HUES6 (cell line): ENCODE data around the gene CRTC1.

Experiments used
- H3K27ac ChIP-seq: 2 replicates; pipeline ENCODE4 v1.7.0; 2013; ENCODE audit warnings: low read depth, mild to moderate bottlenecking, low read length, inconsistent platforms
- H3K27me3 ChIP-seq: 2 replicates; pipeline ENCODE4 v1.6.1; 2013; ENCODE audit warnings: low read length; ENCODE audit not compliant: control insufficient read depth, insufficient read depth
- H3K36me3 ChIP-seq: 2 replicates; pipeline ENCODE4 v1.6.1; 2013; ENCODE audit warnings: low read length; ENCODE audit not compliant: control insufficient read depth, insufficient read depth
- H3K4me1 ChIP-seq: 2 replicates; pipeline ENCODE4 v1.6.1; 2013; ENCODE audit warnings: low read length; ENCODE audit not compliant: control insufficient read depth, insufficient read depth
- H3K4me3 ChIP-seq: 2 replicates; pipeline ENCODE4 v1.5.1; 2013; ENCODE audit warnings: low read depth, low read length
- H3K9ac ChIP-seq: one replicate; pipeline ENCODE4 v1.6.1; 2013; ENCODE audit warnings: mild to moderate bottlenecking, low read length
- H3K9me3 ChIP-seq: 2 replicates; pipeline ENCODE4 v1.6.1; 2013; ENCODE audit warnings: low read depth, low read length; ENCODE audit not compliant: control insufficient read depth, insufficient read depth

The CRTC1 gene

GRCh38 chr19:18768046-18768771 is 84.7 kb downstream of the CRTC1 start:
- Histone ChIP-seq H3K4me3 (no peak overlapping the region), H3K9ac (no peak overlapping the region), H3K9me3 (no peaks in the 10 kb centered on the region), H3K27ac (no peak overlapping the region), H3K36me3 (no peaks in the 10 kb centered on the region), H3K4me1 (peaks cover 5% of the 10 kb centered on the region; the same call in 1 of the 2 replicates), H3K27me3 (peaks cover 77% of the 10 kb centered on the region)

- Histone ChIP-seq H3K9ac (no peak overlapping the region), H3K27ac (no peak overlapping the region), H3K36me3 (no peaks in the 10 kb centered on the region), H3K27me3 (peaks cover 78% of the 10 kb centered on the region), H3K4me1 (peaks cover 5% of the 10 kb centered on the region; the same call in 1 of the 2 replicates), H3K9me3 (no peaks in the 10 kb centered on the region), H3K4me3 (no peak overlapping the region)
These were observed 85.8 kb downstream of the CRTC1 start for GRCh38 chr19:18768997-18769891.

- Histone ChIP-seq H3K36me3 (no peaks in the 10 kb centered on the region), H3K27ac (no peak overlapping the region), H3K9me3 (no peaks in the 10 kb centered on the region), H3K4me1 (peaks cover 5% of the 10 kb centered on the region; the same call in 1 of the 2 replicates), H3K4me3 (no peak overlapping the region), H3K27me3 (peaks cover 79% of the 10 kb centered on the region), H3K9ac (no peak overlapping the region)
These were observed 86.6 kb downstream of the CRTC1 start for GRCh38 chr19:18769989-18770528.

DNA sequence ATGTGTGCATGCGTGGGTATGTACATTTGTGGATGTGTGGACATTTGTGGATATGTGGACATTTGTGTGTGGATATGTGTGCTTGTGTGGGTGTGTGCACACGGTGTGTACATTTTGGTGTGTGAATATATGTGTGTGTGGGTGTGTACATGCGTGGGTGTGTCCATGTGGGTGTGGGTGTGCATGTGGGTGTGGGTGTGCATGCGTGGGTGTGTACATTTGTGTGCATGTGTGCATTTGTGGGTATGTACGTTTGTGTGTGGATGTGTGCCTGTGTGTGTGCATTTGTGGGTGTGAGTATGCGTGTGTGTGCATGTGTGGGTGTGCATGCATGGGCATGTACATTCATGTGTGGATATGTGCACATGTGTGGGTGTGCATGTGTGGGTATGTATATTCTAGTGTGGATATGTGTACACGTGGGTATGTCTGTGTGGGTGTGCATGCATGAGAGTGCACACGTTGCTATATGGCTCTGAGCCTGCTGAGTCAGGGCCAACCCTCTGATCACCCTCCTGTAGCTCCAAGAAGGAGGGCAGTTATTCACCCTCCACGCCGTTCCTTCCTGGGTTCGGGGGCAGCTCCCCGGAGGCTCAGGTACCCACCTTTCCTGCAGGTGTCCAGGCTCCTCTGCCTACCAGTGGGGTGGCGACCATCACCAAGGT is 87.3 kb downstream of the CRTC1 start:
- Histone ChIP-seq H3K36me3 (no peaks in the 10 kb centered on the region), H3K27me3 (peaks cover 82% of the 10 kb centered on the region), H3K9ac (no peak overlapping the region), H3K9me3 (no peaks in the 10 kb centered on the region), H3K27ac (no peak overlapping the region), H3K4me3 (no peak overlapping the region), H3K4me1 (peaks cover 5% of the 10 kb centered on the region; the same call in 1 of the 2 replicates)

DNA sequence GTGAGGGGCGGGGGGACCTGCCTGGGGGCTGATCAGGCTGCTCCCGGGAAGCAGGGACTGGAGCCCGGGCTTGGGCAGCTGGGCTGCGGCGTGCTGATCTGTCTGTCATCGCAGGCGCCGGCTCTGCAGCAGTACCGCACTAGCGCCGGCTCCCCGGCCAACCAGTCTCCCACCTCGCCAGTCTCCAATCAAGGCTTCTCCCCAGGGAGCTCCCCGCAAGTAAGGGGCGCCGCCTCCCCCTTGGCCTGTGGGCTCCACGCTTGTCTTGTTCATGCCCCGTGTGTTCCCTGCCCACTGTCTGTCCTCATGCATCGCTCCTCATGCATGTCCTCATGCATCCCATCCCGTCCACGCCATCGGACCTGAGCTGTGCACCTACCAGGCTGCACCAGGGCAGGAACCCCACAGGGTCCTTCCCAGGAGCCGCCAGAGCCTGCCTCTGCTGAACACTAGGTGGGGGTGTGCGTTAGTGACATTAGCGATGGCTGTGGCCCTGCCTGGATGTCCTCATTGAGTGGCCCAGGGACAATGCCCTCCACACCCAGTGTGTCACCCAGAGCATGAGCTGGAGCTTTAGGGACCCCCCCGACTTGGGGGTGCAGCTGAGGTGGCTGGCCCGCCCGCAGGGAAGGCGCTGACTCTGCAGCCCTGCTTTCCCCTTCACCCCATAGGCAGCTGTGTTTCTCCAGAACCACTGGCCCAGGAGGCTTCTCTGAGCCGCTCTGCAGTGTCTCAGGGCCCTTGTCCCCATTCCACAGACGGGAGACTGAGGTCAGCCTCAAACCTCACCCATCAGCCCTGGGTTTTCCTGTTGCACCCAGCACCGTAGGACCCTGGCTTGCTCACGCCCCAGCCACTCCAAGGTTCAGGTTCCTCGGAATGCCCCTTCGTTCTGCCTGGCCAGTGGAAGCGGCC is 88.1 kb downstream of the CRTC1 start:
- Histone ChIP-seq H3K4me1 (peaks cover 5% of the 10 kb centered on the region; the same call in 1 of the 2 replicates), H3K27me3 (peaks cover 90% of the 10 kb centered on the region), H3K36me3 (no peaks in the 10 kb centered on the region)

DNA sequence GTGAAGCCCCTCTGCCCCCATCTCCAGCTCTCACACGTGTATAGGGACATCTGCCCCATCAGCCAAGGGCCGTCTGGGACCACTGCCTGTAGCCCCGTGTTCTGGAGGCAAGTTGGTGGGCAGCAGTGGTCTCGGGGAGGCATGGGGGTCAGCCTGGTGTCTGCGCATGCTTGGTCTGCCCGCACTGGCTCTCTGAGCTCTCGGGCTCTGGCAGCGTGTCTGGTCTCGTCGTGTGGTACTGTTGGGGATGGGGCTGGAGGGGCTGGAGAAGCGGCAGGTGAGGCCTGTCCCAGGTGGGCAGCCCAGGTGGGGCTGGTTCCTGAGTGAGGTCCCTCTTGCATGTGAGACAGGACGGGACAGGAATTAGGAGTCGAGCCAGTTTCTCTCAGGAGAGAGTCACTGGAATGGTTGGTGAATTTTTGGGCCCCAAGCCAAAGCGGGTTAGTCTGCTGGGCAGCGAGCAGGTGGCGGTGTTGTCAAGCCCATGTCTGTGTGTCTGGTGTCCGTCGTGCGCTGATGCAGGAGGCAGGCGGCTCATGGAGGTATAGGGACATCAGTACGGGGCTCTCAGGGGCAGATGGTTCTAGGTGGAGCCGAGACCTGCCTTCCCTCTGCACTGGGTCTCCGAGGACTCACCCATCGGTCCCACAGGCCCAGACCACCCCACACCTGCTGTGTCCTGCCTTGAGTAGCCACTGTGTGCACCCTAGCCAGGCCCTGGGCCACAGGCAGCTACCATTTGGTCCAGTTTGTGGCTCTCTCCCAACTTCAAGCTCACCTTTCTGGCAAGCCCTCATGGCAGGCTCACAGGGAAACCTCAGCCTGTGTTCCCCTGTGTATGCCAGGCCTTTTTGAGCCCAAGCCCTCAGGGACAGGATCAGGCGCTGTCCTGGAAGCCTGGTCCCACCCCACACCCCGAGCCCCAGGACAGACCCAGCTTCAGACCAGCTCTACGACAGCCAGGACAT is 89.4 kb downstream of the CRTC1 start:
- H3K27ac ChIP-seq = no peak overlapping the region
- H3K36me3 ChIP-seq = no peaks in the 10 kb centered on the region
- peaks cover 94% of the 10 kb centered on the region for H3K27me3 ChIP-seq
- H3K9me3 ChIP-seq = no peaks in the 10 kb centered on the region
- peaks cover 11% of the 10 kb centered on the region; the same call in 1 of the 2 replicates for H3K4me1 ChIP-seq
- no peak overlapping the region for H3K9ac ChIP-seq
- H3K4me3 ChIP-seq = no peak overlapping the region

More for the DNA sequence above, 88.1 kb downstream of the CRTC1 start:
- Histone ChIP-seq H3K4me3 (no peak overlapping the region), H3K9me3 (no peaks in the 10 kb centered on the region), H3K27ac (no peak overlapping the region), H3K9ac (no peak overlapping the region)

GRCh38 chr19:18773682-18774081 is 90.2 kb downstream of the CRTC1 start:
- Histone ChIP-seq H3K9me3 (no peaks in the 10 kb centered on the region), H3K27ac (no peak overlapping the region), H3K4me3 (no peak overlapping the region), H3K4me1 (peaks cover 7% of the 10 kb centered on the region; the same call in 1 of the 2 replicates), H3K27me3 (peaks cover 97% of the 10 kb centered on the region), H3K36me3 (no peaks in the 10 kb centered on the region), H3K9ac (no peak overlapping the region)

DNA sequence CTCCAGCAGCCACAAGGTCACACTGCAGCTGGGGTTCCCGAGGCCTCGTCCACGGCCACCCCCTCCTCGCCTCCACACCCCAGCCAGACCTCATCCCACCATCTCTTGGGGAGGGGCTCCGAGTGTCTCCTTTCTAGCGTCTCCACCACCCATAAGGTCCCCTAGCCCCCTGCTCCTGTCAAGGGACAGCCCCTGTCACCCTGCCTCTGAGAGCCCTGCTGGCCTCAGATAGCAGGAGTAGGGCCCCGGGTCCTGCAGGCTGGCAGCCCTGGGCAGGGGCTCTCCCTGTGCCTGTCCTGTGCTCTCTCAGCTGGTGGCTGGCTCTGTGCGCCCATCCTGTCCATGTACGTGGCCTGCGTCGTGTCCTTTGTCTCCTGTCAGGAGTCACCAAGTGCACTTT is 90.6 kb downstream of the CRTC1 start:
- Histone ChIP-seq H3K9me3 (no peaks in the 10 kb centered on the region), H3K27me3 (peaks cover 98% of the 10 kb centered on the region), H3K4me1 (peaks cover 7% of the 10 kb centered on the region; the same call in 1 of the 2 replicates), H3K9ac (no peak overlapping the region), H3K36me3 (no peaks in the 10 kb centered on the region), H3K27ac (no peak overlapping the region), H3K4me3 (no peak overlapping the region)

GRCh38 chr19:18774782-18775444 is 91.4 kb downstream of the CRTC1 start:
- Histone ChIP-seq H3K9ac (no peak overlapping the region), H3K27me3 (peaks cover 99% of the 10 kb centered on the region), H3K4me1 (peaks cover 7% of the 10 kb centered on the region; the same call in 1 of the 2 replicates), H3K4me3 (no peak overlapping the region), H3K9me3 (no peaks in the 10 kb centered on the region), H3K27ac (no peak overlapping the region), H3K36me3 (no peaks in the 10 kb centered on the region)
